ENCODE measurements around the gene EIF2B5.

DNA sequence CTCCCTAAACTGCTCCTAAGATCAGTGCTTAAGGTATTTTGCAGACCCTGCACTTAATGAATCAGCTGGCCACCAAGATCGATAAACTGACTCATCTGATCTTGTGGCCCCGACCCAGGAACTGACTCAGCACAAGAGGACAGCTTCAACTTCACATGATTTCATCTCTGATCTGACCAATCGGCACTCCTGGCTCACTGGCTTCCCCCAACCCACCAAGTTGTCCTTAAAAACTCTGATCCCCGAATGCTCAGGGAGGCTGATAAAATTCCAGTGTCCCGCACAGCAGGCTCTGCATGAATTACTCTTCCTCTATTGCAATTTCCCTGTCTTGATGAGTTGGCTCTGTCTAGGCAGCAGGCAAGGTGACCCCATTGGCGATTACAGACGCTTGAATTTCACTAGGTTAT is 24.8 kb upstream of the EIF2B5 start:
- no peak for TF ChIP-seq EZH2 (IDR thresholded peaks at IDR 0.05; ENCODE audit: borderline replicate concordance, low read depth, low read length, severe bottlenecking)
- TF ChIP-seq, protein P1, sequence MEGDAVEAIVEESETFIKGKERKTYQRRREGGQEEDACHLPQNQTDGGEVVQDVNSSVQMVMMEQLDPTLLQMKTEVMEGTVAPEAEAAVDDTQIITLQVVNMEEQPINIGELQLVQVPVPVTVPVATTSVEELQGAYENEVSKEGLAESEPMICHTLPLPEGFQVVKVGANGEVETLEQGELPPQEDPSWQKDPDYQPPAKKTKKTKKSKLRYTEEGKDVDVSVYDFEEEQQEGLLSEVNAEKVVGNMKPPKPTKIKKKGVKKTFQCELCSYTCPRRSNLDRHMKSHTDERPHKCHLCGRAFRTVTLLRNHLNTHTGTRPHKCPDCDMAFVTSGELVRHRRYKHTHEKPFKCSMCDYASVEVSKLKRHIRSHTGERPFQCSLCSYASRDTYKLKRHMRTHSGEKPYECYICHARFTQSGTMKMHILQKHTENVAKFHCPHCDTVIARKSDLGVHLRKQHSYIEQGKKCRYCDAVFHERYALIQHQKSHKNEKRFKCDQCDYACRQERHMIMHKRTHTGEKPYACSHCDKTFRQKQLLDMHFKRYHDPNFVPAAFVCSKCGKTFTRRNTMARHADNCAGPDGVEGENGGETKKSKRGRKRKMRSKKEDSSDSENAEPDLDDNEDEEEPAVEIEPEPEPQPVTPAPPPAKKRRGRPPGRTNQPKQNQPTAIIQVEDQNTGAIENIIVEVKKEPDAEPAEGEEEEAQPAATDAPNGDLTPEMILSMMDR (IDR thresholded peaks at IDR 0.05; ENCODE audit: borderline replicate concordance, extremely low read depth, low read length, poor library complexity, severe bottlenecking), result no peak

Data from DND-41 (cell line).